HepG2 (cell line): ENCODE data around the gene SLC38A8. TPM values are rescaled to one million over a fixed set of nuclear protein-coding genes. Genes with fewer than 3 reads are reported as not detected.

ENCODE experiments used
- ATAC-seq: fragments of 200-7000 bp; cut with Tn5 transposase; 3 replicates; pipeline ENCODE4 v1.9.1; 2020; ENCODE audit warnings: mild to moderate bottlenecking, moderate library complexity
- BruUV-seq: library from RNA; stranded (reverse); fragments of 400-500 nt; replicated peaks from 2 replicates; lab custom pipeline; 2021; lab: Mats Ljungman, UMichigan
- CTCF ChIA-PET: fragments of 300-600 bp; formaldehyde crosslinking; extraction: SDS; loops from one replicate; lab custom pipeline; 2021; ENCODE audit warnings: low total read pairs, inconsistent platforms, low intra/inter-chr PET ratio; lab: Yijun Ruan, JAX
- POLR2A ChIA-PET: fragments of 350-600 bp; sonication (Branson Sonifier 250); formaldehyde crosslinking; loops from one replicate; lab custom pipeline; 2020; ENCODE audit warnings: antibody characterized with exemption, inconsistent platforms; lab: Yijun Ruan, JAX
- DNase-seq: peaks from one replicate; pipeline ENCODE4 v3.0.0-alpha.2; 2015; ENCODE audit warnings: low spot score
- FAIRE-seq: peaks from 3 replicates; lab custom pipeline; 2011; peaks lifted over from hg19 to GRCh38; lab: Jason Lieb, UNC
- H2AFZ ChIP-seq: one replicate; pipeline ENCODE4 v1.6.1; 2011; ENCODE audit warnings: low read length, inconsistent platforms
- H3K27ac ChIP-seq: fragments of 300-600 bp; 3 replicates; pipeline ENCODE4 v1.8.0; 2011; ENCODE audit warnings: mixed run types, mild to moderate bottlenecking, mixed read lengths, low read length, inconsistent platforms; ENCODE audit not compliant: insufficient read depth; ENCODE audit errors: extremely low read length
- H3K27me3 ChIP-seq, 2 experiments: fragments of 200-600 bp in 1 of 2; 2 replicates in 1 of 2; 3 replicates in 1 of 2; pipeline versions ENCODE4 v1.6.0 to v1.8.0; 2011; ENCODE audit warnings: low read length in 2 of 2, mild to moderate bottlenecking in 2 of 2, moderate library complexity in 2 of 2, inconsistent platforms in 1 of 2; ENCODE audit not compliant: insufficient read depth in 2 of 2, control insufficient read depth in 1 of 2
- H3K36me3 ChIP-seq, 2 experiments: fragments of 200-600 bp in 1 of 2; replicated peaks in 1 of 2; 2 replicates in 1 of 2; 3 replicates in 1 of 2; pipeline versions ENCODE4 v1.5.1 to v1.8.0; 2011; ENCODE audit warnings: low read length in 2 of 2, inconsistent platforms in 1 of 2; ENCODE audit not compliant: insufficient read depth in 2 of 2, control insufficient read depth in 1 of 2
- H3K4me1 ChIP-seq: 2 replicates; pipeline ENCODE4 v1.5.1; 2012; ENCODE audit warnings: low read length, inconsistent platforms; ENCODE audit not compliant: insufficient read depth
- H3K4me2 ChIP-seq: 2 replicates; pipeline ENCODE4 v1.6.0; 2011; ENCODE audit warnings: low read depth, low read length, inconsistent platforms
- H3K4me3 ChIP-seq, 3 experiments: fragments of 200-600 bp in 1 of 3; sonication (generic), shearing (Covaris generic) in 1 of 3; replicated peaks in 1 of 3; 2 replicates each; pipeline ENCODE4 v1.5.1; 2011 to 2016; ENCODE audit warnings: low read length in 3 of 3, inconsistent platforms in 2 of 3, low read depth in 2 of 3, mild to moderate bottlenecking in 2 of 3, control low read depth in 1 of 3, mixed read lengths in 1 of 3; ENCODE audit not compliant: insufficient read depth in 1 of 3
- H3K79me2 ChIP-seq: one replicate; pipeline ENCODE4 v1.6.1; 2011; ENCODE audit warnings: low read length, inconsistent platforms; ENCODE audit not compliant: insufficient read depth
- H3K9ac ChIP-seq: 2 replicates; pipeline ENCODE4 v1.6.0; 2011; ENCODE audit warnings: mild to moderate bottlenecking, low read depth, low read length, inconsistent platforms; ENCODE audit not compliant: insufficient read depth
- H3K9me3 ChIP-seq: 2 replicates; pipeline ENCODE4 v1.5.1; 2012; ENCODE audit warnings: mild to moderate bottlenecking, low read length
- H4K20me1 ChIP-seq: 2 replicates; pipeline ENCODE4 v1.6.0; 2011; ENCODE audit warnings: inconsistent platforms, mild to moderate bottlenecking, low read length, moderate library complexity; ENCODE audit not compliant: insufficient read depth
- ATF4 ChIP-seq, 2 experiments: fragments of 450-650 bp in 1 of 2; sonication (generic) in 1 of 2; formaldehyde crosslinking; IDR thresholded peaks; 2 replicates each; pipeline versions ENCODE4 v1.5.0 to v1.8.0; 2020 to 2022; ENCODE audit warnings: mild to moderate bottlenecking in 1 of 2, missing genetic modification reagents in 1 of 2
- FOSL2 ChIP-seq: sonication (generic); formaldehyde crosslinking; IDR thresholded peaks from 2 replicates; pipeline ENCODE4 v1.4.0; 2020; ENCODE audit warnings: missing genetic modification reagents
- MYC ChIP-seq: sonication (generic); formaldehyde crosslinking; IDR thresholded peaks from 2 replicates; pipeline ENCODE4 v1.9.0; 2021; ENCODE audit warnings: missing genetic modification reagents, borderline replicate concordance
- NCOA2 ChIP-seq: sonication (generic); formaldehyde crosslinking; IDR thresholded peaks from 2 replicates; pipeline ENCODE4 v1.8.0; 2022; ENCODE audit warnings: inconsistent platforms
- NONO ChIP-seq, 2 experiments: fragments of 450-650 bp in 1 of 2; sonication (generic) in 1 of 2; formaldehyde crosslinking in 1 of 2; IDR thresholded peaks in 1 of 2; conservative IDR thresholded peaks in 1 of 2; 2 replicates each; pipeline versions ENCODE4 v1.6.1 to v1.8.0; 2017 to 2022; ENCODE audit warnings: mild to moderate bottlenecking in 1 of 2, missing genetic modification reagents in 1 of 2, moderate library complexity in 1 of 2
- NR2C2 ChIP-seq: sonication (generic); formaldehyde crosslinking; IDR thresholded peaks from 2 replicates; pipeline ENCODE4 v1.4.0; 2020; ENCODE audit warnings: missing genetic modification reagents, mild to moderate bottlenecking, moderate library complexity, borderline replicate concordance
- RARA ChIP-seq: IDR thresholded peaks from 2 replicates; pipeline ENCODE4 v1.6.1; 2016; ENCODE audit warnings: missing genetic modification reagents, missing compliant biosample characterization
- RXRA ChIP-seq: sonication (generic); formaldehyde crosslinking; IDR thresholded peaks from 2 replicates; pipeline ENCODE4 v1.5.1; 2020; ENCODE audit warnings: missing genetic modification reagents
- SOX6 ChIP-seq, 2 experiments: fragments of 450-650 bp in 1 of 2; sonication (generic) in 1 of 2; formaldehyde crosslinking in 1 of 2; IDR thresholded peaks; 2 replicates each; pipeline versions ENCODE4 v1.4.0 to v1.6.1; 2017 to 2020; ENCODE audit warnings: antibody characterized with exemption in 1 of 2, mild to moderate bottlenecking in 1 of 2, missing genetic modification reagents in 1 of 2
- TARDBP ChIP-seq: sonication (generic); formaldehyde crosslinking; IDR thresholded peaks from 2 replicates; pipeline ENCODE4 v1.8.0; 2022; ENCODE audit warnings: mild to moderate bottlenecking, missing genetic modification reagents
- TBL1XR1 ChIP-seq: fragments of 150-350 bp; IDR thresholded peaks from 2 replicates; pipeline ENCODE4 v1.6.1; 2014; ENCODE audit warnings: borderline replicate concordance, low read length; ENCODE audit not compliant: partially characterized antibody
- TEAD3 ChIP-seq: optimal IDR thresholded peaks from 2 replicates; pipeline ENCODE3; 2016; ENCODE audit warnings: borderline replicate concordance
- TFAP4 ChIP-seq: sonication (generic); IDR thresholded peaks from 2 replicates; pipeline ENCODE4 v1.6.1; 2016; ENCODE audit warnings: low read depth, borderline replicate concordance
- ZMYM4 ChIP-seq: sonication (generic); formaldehyde crosslinking; IDR thresholded peaks from 2 replicates; pipeline ENCODE4 v1.8.1; 2023; ENCODE audit warnings: mild to moderate bottlenecking, missing genetic modification reagents
- ZNF24 ChIP-seq: fragments of 450-650 bp; IDR thresholded peaks from 2 replicates; pipeline ENCODE4 v1.6.1; 2017; ENCODE audit warnings: antibody characterized with exemption, mild to moderate bottlenecking
- ZNF274 ChIP-seq: sonication (generic); formaldehyde crosslinking; IDR thresholded peaks from 2 replicates; pipeline ENCODE4 v1.5.1; 2020; ENCODE audit warnings: mild to moderate bottlenecking, missing genetic modification reagents
- ZNF335 ChIP-seq: sonication (generic); formaldehyde crosslinking; IDR thresholded peaks from 2 replicates; pipeline ENCODE4 v1.4.0; 2020; ENCODE audit warnings: missing genetic modification reagents
- ZNF44 ChIP-seq: sonication (generic); formaldehyde crosslinking; IDR thresholded peaks from 2 replicates; pipeline ENCODE4 v1.5.1; 2020; ENCODE audit warnings: mild to moderate bottlenecking, missing genetic modification reagents
- ZNF563 ChIP-seq: sonication (generic); formaldehyde crosslinking; IDR thresholded peaks from 2 replicates; pipeline ENCODE4 v1.8.0; 2022; ENCODE audit warnings: mild to moderate bottlenecking, moderate library complexity, missing genetic modification reagents
- ZNF670 ChIP-seq: sonication (generic); formaldehyde crosslinking; IDR thresholded peaks from 2 replicates; pipeline ENCODE4 v1.8.0; 2022; ENCODE audit warnings: mild to moderate bottlenecking, missing genetic modification reagents, borderline replicate concordance
- WGBS: methylation state at CpG from one replicate; pipeline ENCODE4 v1.1.6; 2017; ENCODE audit warnings: low lambda C conversion rate; 5-methylcytosine and 5-hydroxymethylcytosine counted together
- in situ Hi-C: cut with HindIII; loops from 2 replicates; pipeline ENCODE4 v1.10.0; 2017; ENCODE audit warnings: low pct_unique_long_range_greater_than_20kb; ENCODE audit not compliant: extremely low pct_ligation_motif_present
- intact Hi-C: fragments of 100-400 bp; cut with micrococcal nuclease; formaldehyde crosslinking; loops from one replicate; pipeline ENCODE4 v1.10.0; 2022; ENCODE audit not compliant: unreplicated experiment
- polyA plus RNA-seq, 8 experiments: library from polyadenylated mRNA; depleted of rRNA in 3 of 8; stranded (reverse) in 7 of 8; unstranded in 1 of 8; fragments of >200 nt; fragmentation: Illumina TruSeq in 4 of 8; extraction: Trizol in 4 of 8; gene quantifications; 2 replicates each; pipeline versions ENCODE4 v1.2.1 to v1.2.3, GENCODE V29; 2011 to 2016; ENCODE audit warnings: low read depth in 4 of 8, missing spikeins in 1 of 8, mixed read lengths in 1 of 8; ENCODE audit not compliant: insufficient read depth in 1 of 8
- total RNA-seq, 5 experiments: library from RNA; depleted of rRNA; stranded (reverse); fragments of >200 nt; fragmentation: Illumina TruSeq; extraction: Trizol; gene quantifications; 2 replicates each; pipeline ENCODE4 v1.2.3, GENCODE V29; 2016; ENCODE audit warnings: low read depth in 1 of 5
- TF ChIP-seq, protein P1 (sequence below): sonication (generic); formaldehyde crosslinking; IDR thresholded peaks from 2 replicates; pipeline ENCODE4 v1.4.0; 2020; ENCODE audit warnings: missing genetic modification reagents, borderline replicate concordance

Gene SLC38A8
- total and polyA plus RNA-seq, 2 of the 13 experiments (the other 11 are each of a cell fraction or from before 2014, with no cell fraction given): 0.24 to 0.37 TPM

DNA sequence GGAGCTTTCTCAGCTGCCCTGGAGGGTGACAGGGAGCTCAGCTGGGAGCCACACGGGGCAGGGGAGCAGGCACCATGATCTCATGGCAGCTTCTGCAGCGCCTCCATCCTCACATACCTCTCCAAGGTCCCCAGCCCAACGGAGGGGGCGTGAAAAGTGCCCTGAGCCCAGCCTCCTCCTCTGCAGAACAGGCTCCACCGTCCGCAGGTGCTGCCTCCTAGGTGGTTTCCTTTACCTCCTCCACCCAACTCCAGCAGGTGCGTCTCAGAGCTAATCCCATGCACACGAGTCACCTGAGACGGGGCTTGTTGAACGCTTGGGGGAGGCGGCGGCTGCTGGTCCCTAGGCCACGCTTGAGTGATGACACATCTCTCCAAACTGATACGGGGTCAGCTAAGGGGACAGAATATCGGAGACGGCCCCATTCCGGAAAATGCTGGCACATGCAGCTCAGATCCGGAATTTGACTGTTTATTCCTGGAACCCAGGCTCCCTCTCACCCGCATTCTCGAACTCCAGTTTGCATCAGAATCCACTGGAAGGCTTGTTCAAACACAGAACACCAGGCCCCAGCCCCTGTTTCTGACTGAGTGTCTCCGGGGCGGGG is 387 bp upstream of the SLC38A8 start:
- H3K9ac ChIP-seq: no peak overlapping the region
- H3K4me1 ChIP-seq: peaks cover 26% of the 10 kb centered on the region
- H3K79me2 ChIP-seq: no peaks in the 10 kb centered on the region
- peak overlapping the region in 2 of 3 experiments; percentile 19 to 47; a peak in 2 of 6 replicates for H3K4me3 ChIP-seq
- intact Hi-C loops (loop anchor here (5.0 kb wide), 1 partner anchor 71 kb away; no protein-coding TSS in a partner anchor), in situ Hi-C loops (loop anchor here (5.0 to 10.0 kb wide), 3 partner anchors 86 to 218 kb away; no protein-coding TSS in a partner anchor)
- 0% methylated on average over 12 of the region's 22 CpGs for WGBS
- ATAC-seq: peak; percentile 20
- BruUV-seq: no TSS peak
- CTCF ChIA-PET: interaction anchor here (1.9 kb wide), 1 partner anchor 116 kb away, joined by 13 read pairs; no protein-coding TSS in a partner anchor
- no peak for FAIRE-seq
- peak overlapping the region; percentile 63 for H3K4me2 ChIP-seq
- no peak overlapping the region for H3K27ac ChIP-seq
- peaks cover 2 to 45% of the 10 kb centered on the region in 2 experiments; a peak in 3 of 5 replicates for H3K27me3 ChIP-seq
- DNase-seq: no peak
- no peaks in the 10 kb centered on the region for H4K20me1 ChIP-seq
- H3K9me3 ChIP-seq: no peaks in the 10 kb centered on the region
- H2AFZ ChIP-seq: no peak overlapping the region
- POLR2A ChIA-PET: interaction anchor here (1.2 to 2.9 kb wide), 5 partner anchors 29 to 89 kb away, joined by 3 to 13 read pairs (median 4); partner anchors contain the start of gene OSGIN1
- no peaks in the 10 kb centered on the region for H3K36me3 ChIP-seq
- TF ChIP-seq NR2C2 (CRISPR knock-in tag) (no peak), TFAP4 (peak; percentile 39; the same call in 1 of the 2 replicates), FOSL2 (peak; percentile 43), RARA (peak; percentile 26; the same call in 1 of the 2 replicates), TEAD3 (CRISPR knock-in tag) (peak; percentile 3), ZNF563 (CRISPR knock-in tag) (peak; percentile 21; the same call in 1 of the 2 replicates), RXRA (CRISPR knock-in tag) (peak; percentile 31; the same call in 1 of the 2 replicates), TBL1XR1 (no peak), NONO (IDR thresholded peaks at IDR 0.05) (no peak), NONO (CRISPR knock-in tag; conservative IDR thresholded peaks at IDR 0.05) (0 out of 2 replicates have a peak, but pooled peaks have one; percentile 8), ZMYM4 (CRISPR knock-in tag) (no peak), ZNF274 (CRISPR knock-in tag) (no peak), ZNF335 (CRISPR knock-in tag) (no peak), TARDBP (CRISPR knock-in tag) (no peak), SOX6 (IDR thresholded peaks at IDR 0.05) (no peak), SOX6 (CRISPR knock-in tag; IDR thresholded peaks at IDR 0.05) (peak; percentile 31), ZNF670 (CRISPR knock-in tag) (0 out of 2 replicates have a peak, but pooled peaks have one; percentile 42), NCOA2 (peak; percentile 59), ZNF24 (no peak), ATF4 (CRISPR knock-in tag; IDR thresholded peaks at IDR 0.05) (peak in 1 of 2 experiments; percentile 90; a peak in 2 of 4 replicates), MYC (peak; percentile 35; the same call in 1 of the 2 replicates), ZNF44 (CRISPR knock-in tag) (no peak)
- TF ChIP-seq, protein P1, sequence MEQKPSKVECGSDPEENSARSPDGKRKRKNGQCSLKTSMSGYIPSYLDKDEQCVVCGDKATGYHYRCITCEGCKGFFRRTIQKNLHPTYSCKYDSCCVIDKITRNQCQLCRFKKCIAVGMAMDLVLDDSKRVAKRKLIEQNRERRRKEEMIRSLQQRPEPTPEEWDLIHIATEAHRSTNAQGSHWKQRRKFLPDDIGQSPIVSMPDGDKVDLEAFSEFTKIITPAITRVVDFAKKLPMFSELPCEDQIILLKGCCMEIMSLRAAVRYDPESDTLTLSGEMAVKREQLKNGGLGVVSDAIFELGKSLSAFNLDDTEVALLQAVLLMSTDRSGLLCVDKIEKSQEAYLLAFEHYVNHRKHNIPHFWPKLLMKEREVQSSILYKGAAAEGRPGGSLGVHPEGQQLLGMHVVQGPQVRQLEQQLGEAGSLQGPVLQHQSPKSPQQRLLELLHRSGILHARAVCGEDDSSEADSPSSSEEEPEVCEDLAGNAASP (CRISPR knock-in tag): peak; percentile 60; the same call in 1 of the 2 replicates
